HEK293T (cell line): Measurements from ENCODE around the gene CEMIP2.

ENCODE experiments used
- CTCF ChIA-PET: fragments of 350-600 bp; formaldehyde crosslinking; extraction: SDS; loops from one replicate; lab custom pipeline; 2021; ENCODE audit warnings: antibody characterized with exemption, inconsistent platforms; lab: Yijun Ruan, JAX
- POLR2A ChIA-PET: fragments of 350-600 bp; formaldehyde crosslinking; extraction: SDS; loops from one replicate; lab custom pipeline; 2020; ENCODE audit warnings: antibody characterized with exemption, inconsistent platforms; lab: Yijun Ruan, JAX
- DNase-seq: peaks from one replicate; pipeline ENCODE4 v3.0.0; 2012; ENCODE audit warnings: mixed read lengths; ENCODE audit errors: extremely low spot score
- ARNT ChIP-seq: fragments of 450-650 bp; IDR thresholded peaks from 2 replicates; pipeline ENCODE4 v1.6.1; 2017; ENCODE audit warnings: mild to moderate bottlenecking
- BHLHE40 ChIP-seq: fragments of 450-650 bp; IDR thresholded peaks from 2 replicates; pipeline ENCODE4 v1.6.1; 2016; ENCODE audit warnings: mild to moderate bottlenecking, moderate library complexity, borderline replicate concordance
- CTBP1 ChIP-seq: fragments of 450-650 bp; IDR thresholded peaks from 2 replicates; pipeline ENCODE4 v1.6.1; 2016; ENCODE audit warnings: borderline replicate concordance
- ELF4 ChIP-seq: fragments of 450-650 bp; IDR thresholded peaks from 2 replicates; pipeline ENCODE4 v1.6.1; 2017; ENCODE audit warnings: antibody characterized with exemption
- FOXA1 ChIP-seq: fragments of 450-650 bp; IDR thresholded peaks from 2 replicates; pipeline ENCODE4 v1.6.1; 2016; ENCODE audit warnings: mild to moderate bottlenecking
- FOXK2 ChIP-seq: fragments of 450-650 bp; IDR thresholded peaks from 2 replicates; pipeline ENCODE4 v1.6.1; 2016; ENCODE audit warnings: mild to moderate bottlenecking
- FOXM1 ChIP-seq: fragments of 450-650 bp; IDR thresholded peaks from 2 replicates; pipeline ENCODE4 v1.6.1; 2017; ENCODE audit warnings: mild to moderate bottlenecking, borderline replicate concordance
- HDGF ChIP-seq: fragments of 450-650 bp; IDR thresholded peaks from 2 replicates; pipeline ENCODE4 v1.6.1; 2017; ENCODE audit warnings: antibody characterized with exemption, borderline replicate concordance
- L3MBTL2 ChIP-seq: fragments of 450-650 bp; conservative IDR thresholded peaks from 2 replicates; pipeline ENCODE4 v1.6.1; 2016; ENCODE audit warnings: mild to moderate bottlenecking
- LEF1 ChIP-seq: fragments of 450-650 bp; IDR thresholded peaks from 2 replicates; pipeline ENCODE4 v1.6.1; 2017; ENCODE audit warnings: mild to moderate bottlenecking, borderline replicate concordance
- NFRKB ChIP-seq: fragments of 450-650 bp; IDR thresholded peaks from 2 replicates; pipeline ENCODE4 v1.6.1; 2016; ENCODE audit warnings: mild to moderate bottlenecking, moderate library complexity
- SP1 ChIP-seq: fragments of 450-650 bp; IDR thresholded peaks from 2 replicates; pipeline ENCODE4 v1.6.1; 2017
- SUZ12 ChIP-seq: fragments of 450-650 bp; IDR thresholded peaks from 2 replicates; pipeline ENCODE4 v1.6.1; 2016; ENCODE audit warnings: mild to moderate bottlenecking
- TARDBP ChIP-seq: fragments of 450-650 bp; IDR thresholded peaks from 2 replicates; pipeline ENCODE4 v1.6.1; 2016
- ZNF384 ChIP-seq: fragments of 450-650 bp; IDR thresholded peaks from 2 replicates; pipeline ENCODE4 v1.6.1; 2016
- TF ChIP-seq, protein P1 (sequence below): fragments of 450-650 bp; IDR thresholded peaks from 2 replicates; pipeline ENCODE4 v1.6.1; 2016

Gene CEMIP2

GRCh38 chr9:71747576-71747975 is 20.7 kb downstream of the CEMIP2 start:
- DNase-seq: no peak
- no peak for TF ChIP-seq HDGF
- TF ChIP-seq ELF4: no peak
- no peak for TF ChIP-seq SP1
- TF ChIP-seq BHLHE40: no peak
- no peak for TF ChIP-seq LEF1
- no peak for TF ChIP-seq NFRKB
- no peak for TF ChIP-seq ARNT
- no peak for TF ChIP-seq CTBP1
- TF ChIP-seq SUZ12: no peak
- no peak for TF ChIP-seq FOXA1
- no peak for TF ChIP-seq TARDBP
- no peak for TF ChIP-seq L3MBTL2
- no peak for TF ChIP-seq FOXM1
- TF ChIP-seq ZNF384: no peak
- TF ChIP-seq FOXK2: no peak
- TF ChIP-seq, protein P1, sequence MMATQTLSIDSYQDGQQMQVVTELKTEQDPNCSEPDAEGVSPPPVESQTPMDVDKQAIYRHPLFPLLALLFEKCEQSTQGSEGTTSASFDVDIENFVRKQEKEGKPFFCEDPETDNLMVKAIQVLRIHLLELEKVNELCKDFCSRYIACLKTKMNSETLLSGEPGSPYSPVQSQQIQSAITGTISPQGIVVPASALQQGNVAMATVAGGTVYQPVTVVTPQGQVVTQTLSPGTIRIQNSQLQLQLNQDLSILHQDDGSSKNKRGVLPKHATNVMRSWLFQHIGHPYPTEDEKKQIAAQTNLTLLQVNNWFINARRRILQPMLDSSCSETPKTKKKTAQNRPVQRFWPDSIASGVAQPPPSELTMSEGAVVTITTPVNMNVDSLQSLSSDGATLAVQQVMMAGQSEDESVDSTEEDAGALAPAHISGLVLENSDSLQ: no peak
- ChIA-PET POLR2A (no interaction called here), CTCF (no interaction called here)

- POLR2A ChIA-PET: no interaction called here
Observed at GRCh38 chr9:71746758-71747125, 21.6 kb downstream of the CEMIP2 start.

GRCh38 chr9:71746023-71746757 is 22.1 kb downstream of the CEMIP2 start:
- ChIA-PET CTCF (no interaction called here), POLR2A (no interaction called here)
- TF ChIP-seq TARDBP (no peak), HDGF (no peak), ELF4 (no peak), ARNT (no peak), FOXM1 (no peak)
- TF ChIP-seq, protein P1: no peak
- DNase-seq: no peak

More at GRCh38 chr9:71746758-71747125, 21.6 kb downstream of the CEMIP2 start:
- no peak for DNase-seq
- CTCF ChIA-PET: no interaction called here
- TF ChIP-seq, protein P1: no peak
- TF ChIP-seq SUZ12: no peak
- TF ChIP-seq ELF4: no peak
- no peak for TF ChIP-seq CTBP1
- no peak for TF ChIP-seq BHLHE40
- no peak for TF ChIP-seq L3MBTL2

DNA sequence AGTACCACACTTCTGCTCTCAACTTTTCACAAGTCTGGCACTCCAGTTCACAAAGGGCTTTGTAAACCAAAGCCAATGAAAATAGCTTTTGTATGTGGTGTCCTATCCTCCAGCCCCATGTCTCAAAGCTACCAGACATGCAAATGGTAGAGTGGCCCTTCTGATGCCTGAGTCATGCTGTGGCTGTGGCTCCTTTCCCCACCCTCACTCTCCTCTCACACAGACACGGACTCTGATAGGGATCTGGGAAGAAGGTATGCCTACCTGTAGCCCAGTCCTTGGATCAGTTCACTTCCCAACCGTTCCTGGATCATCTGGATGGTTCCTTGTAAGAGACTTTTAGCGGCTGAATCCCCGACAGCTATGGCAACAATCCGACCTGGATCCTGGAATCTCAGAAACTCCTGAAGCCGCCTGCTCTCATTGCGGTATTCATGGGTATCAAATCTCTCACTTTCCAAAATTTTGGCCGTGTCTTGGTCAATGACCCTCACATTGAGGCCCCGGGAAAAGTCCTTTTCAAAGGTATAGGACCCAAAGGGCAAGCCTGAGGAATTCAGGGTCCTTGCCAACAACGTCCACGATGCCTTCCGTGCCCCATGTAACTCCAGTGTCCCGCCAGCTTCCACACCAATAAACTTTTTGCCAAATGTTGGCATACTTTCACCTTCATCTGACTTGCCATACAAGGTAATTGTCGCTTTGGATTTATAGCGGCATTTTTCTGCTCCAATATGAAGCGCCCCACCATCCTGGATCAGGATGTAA is 23.4 kb downstream of the CEMIP2 start:
- no peak for DNase-seq
- ChIA-PET CTCF (no interaction called here), POLR2A (no interaction called here)
- TF ChIP-seq FOXA1 (no peak), ZNF384 (no peak), BHLHE40 (no peak), ELF4 (no peak), LEF1 (no peak), L3MBTL2 (no peak), SP1 (no peak), TARDBP (no peak), FOXM1 (no peak)

GRCh38 chr9:71743882-71744281 is 24.4 kb downstream of the CEMIP2 start:
- CTCF ChIA-PET: no interaction called here
- POLR2A ChIA-PET: no interaction called here
- no peak for TF ChIP-seq TARDBP
- TF ChIP-seq FOXK2: no peak
- no peak for TF ChIP-seq SP1
- no peak for TF ChIP-seq CTBP1
- no peak for TF ChIP-seq FOXM1
- TF ChIP-seq ELF4: no peak
- no peak for TF ChIP-seq ZNF384
- TF ChIP-seq SUZ12: no peak
- no peak for TF ChIP-seq LEF1
- TF ChIP-seq, protein P1: no peak
- TF ChIP-seq L3MBTL2: no peak
- no peak for TF ChIP-seq HDGF
- DNase-seq: no peak

- POLR2A ChIA-PET: no interaction called here
- CTCF ChIA-PET: no interaction called here
- DNase-seq: no peak
- TF ChIP-seq LEF1 (no peak), ARNT (no peak), ELF4 (no peak), FOXM1 (no peak), SUZ12 (no peak), BHLHE40 (no peak), HDGF (no peak), CTBP1 (no peak), FOXK2 (no peak), L3MBTL2 (no peak), TARDBP (no peak), SP1 (no peak), NFRKB (no peak), FOXA1 (no peak), ZNF384 (no peak)
- TF ChIP-seq, protein P1: no peak
Observed at GRCh38 chr9:71743217-71743705, 25.1 kb downstream of the CEMIP2 start.
